Measurements from ENCODE around the gene NFKB1.
"Not testable (repeated sequence)": the region's sequence is repeated elsewhere in the genome, so short reads cannot be mapped to it uniquely, and the experiment has no call there.

The NFKB1 gene

GRCh38 chr4:102560571-102561341, 59.6 kb downstream of the NFKB1 start:
- DNase-seq (ENCODE audit: low spot score) (no peak), FAIRE-seq (no peak)

DNA sequence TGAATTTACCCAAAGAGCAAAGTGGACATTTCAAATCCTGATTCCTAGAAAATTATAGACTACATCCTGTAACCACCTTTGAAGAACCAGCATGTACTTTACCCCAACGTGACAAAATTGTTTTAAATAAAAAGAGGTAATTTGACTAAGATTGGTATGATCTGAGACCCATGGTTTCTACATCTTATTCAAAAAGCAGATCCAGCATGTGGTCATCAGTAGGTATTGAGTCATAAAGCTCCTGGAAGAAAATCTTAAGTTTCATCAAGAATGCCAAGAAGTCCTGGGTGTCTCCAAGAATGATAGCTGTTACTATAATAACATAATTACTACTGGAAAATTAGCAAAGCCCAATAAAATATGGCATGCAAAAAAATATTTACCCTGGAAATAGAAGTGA, 61.8 kb downstream of the NFKB1 start:
- DNase-seq (ENCODE audit: low spot score) (no peak), FAIRE-seq (no peak)

DNA sequence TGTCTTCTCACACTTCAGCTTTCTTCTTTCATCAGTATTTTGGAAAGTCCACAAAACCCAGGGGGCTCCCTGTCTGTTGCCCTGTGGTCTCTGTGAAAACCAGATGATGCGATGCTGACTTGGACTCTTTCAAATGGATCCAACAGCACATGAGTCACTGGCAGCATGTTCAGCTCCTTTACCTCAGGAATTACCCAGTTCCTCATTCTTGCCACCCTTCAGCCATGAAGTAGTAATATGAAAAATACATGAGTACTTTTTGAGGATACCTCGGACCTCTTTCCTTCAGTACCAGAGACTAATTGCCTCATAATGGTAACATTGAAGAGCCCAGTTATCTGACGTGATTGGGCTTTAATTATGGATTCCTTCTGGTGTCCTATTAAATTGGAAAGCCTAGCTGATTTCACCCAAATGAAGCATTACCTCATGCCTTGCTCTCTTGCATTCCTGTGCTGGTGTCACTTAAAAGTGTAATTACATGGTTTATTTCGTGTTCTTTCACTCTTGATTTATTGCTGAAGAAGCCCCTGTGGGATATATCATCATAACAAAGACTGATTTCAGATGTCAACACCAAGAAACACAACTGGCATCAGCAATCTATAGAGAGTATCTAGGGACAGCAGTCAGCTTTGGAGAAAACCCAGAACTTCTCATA, 63.4 kb downstream of the NFKB1 start:
- peak; percentile 77 for DNase-seq (ENCODE audit: low spot score)
- peak; percentile 90 for FAIRE-seq

- FAIRE-seq: no peak
- no peak for DNase-seq (ENCODE audit: low spot score)
Measured at GRCh38 chr4:102565696-102566095, 64.5 kb downstream of the NFKB1 start.

GRCh38 chr4:102566426-102566825, 65.3 kb downstream of the NFKB1 start:
- no peak for FAIRE-seq
- DNase-seq (ENCODE audit: low spot score): no peak

DNA sequence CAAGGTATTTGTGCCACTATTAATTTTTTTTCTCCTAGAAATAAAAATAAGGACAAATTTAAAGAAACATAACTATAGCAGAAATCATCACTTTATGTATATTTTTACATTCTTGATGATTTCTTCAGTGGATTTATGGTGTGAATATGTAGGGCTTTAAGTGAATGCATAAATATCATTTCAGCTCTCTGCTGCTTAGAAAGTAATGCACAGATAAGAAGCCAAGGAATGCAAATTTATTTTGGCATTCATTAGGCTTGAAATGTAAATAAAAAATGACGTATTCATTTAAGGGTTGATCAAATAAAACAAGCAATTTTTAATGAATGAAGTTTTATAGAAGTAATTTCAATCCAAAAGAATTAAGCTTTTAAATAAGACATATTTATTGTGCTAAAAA, 66.3 kb downstream of the NFKB1 start:
- FAIRE-seq: no peak

DNA sequence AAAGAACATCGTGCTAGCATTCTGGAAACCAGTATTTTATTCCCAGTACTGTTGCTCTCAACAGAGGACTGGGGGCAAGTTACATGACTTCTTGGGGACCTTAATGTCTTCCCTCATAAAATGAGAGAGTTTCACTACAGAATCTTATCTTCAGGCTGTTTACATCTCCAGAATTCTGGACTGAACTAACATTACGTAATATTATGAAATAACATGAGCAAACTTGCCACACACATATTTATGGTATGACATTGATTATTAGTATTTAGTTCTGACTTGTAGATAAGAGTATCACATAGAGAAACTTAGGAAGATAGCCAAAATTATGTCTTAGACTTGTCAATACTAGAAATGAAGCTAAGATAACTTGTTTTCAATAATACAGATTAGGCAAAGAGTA, 68.0 kb downstream of the NFKB1 start:
- no peak for DNase-seq (ENCODE audit: low spot score)
- FAIRE-seq: no peak

More for the DNA sequence above, 66.3 kb downstream of the NFKB1 start:
- DNase-seq (ENCODE audit: low spot score): no peak

GRCh38 chr4:102570211-102570610, 69.1 kb downstream of the NFKB1 start:
- not testable (repeated sequence) for FAIRE-seq; DNase-seq (ENCODE audit: low spot score)

DNA sequence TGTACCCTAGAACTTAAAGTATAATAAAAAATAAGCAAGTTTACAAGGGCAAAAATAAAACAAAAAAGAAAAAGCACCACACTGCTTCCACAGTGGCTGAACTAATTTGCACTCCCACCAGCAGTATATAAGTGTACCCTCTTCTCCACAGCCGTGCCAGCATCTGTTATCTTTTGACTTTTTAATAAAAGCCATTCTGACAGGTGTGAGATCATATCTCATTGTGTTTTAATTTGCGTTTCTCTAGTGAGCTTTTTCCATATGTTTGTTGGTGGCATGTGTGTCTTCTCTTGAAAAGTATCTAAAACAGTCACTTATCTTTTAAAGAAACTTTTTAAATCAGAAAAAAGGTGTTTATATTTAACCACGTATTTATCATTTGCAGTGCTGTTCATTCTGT, 71.3 kb downstream of the NFKB1 start:
- DNase-seq (ENCODE audit: low spot score) (no peak), FAIRE-seq (no peak)

GRCh38 chr4:102574317-102574716, 73.2 kb downstream of the NFKB1 start:
- DNase-seq (ENCODE audit: low spot score) (no peak), FAIRE-seq (peak; percentile 45)

DNA sequence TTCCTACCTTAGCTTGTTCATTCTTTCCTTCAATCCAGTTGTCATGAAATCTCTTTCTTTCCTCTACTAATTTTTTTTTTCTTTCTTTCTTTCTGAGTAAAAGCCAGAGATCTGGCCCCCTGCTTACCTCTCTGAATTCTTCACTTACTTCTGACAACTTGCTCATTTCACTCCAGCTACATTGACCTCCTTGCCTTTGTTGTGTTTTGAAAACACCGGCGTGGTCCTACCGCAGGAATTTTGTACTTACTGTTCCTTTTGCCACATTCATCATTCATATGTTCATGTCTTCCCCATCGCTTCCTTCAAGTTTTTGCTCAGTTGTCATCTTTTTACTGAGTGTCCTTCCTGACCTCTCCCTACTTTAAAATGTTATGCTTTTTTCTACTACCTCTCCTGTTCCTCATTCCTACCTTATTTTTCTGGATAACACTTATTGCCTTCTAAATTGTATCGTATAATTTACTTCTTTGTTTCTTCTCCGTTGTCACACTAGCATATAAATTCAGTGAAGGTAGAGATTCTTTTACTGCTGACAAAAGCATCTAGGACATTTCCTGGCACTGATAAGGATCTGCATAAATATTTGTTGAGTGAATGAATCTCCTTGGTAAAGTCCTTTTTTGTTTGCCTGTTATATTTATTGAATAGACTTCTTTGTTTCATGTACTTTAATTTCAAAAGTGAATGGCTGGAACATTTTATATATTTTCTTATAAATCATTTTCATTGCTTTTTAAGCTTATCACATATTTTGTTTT, 74.4 kb downstream of the NFKB1 start:
- no peak for FAIRE-seq
- no peak for DNase-seq (ENCODE audit: low spot score)

GRCh38 chr4:102578270-102578669, 77.1 kb downstream of the NFKB1 start:
- FAIRE-seq: no peak
- no peak for DNase-seq (ENCODE audit: low spot score)

DNA sequence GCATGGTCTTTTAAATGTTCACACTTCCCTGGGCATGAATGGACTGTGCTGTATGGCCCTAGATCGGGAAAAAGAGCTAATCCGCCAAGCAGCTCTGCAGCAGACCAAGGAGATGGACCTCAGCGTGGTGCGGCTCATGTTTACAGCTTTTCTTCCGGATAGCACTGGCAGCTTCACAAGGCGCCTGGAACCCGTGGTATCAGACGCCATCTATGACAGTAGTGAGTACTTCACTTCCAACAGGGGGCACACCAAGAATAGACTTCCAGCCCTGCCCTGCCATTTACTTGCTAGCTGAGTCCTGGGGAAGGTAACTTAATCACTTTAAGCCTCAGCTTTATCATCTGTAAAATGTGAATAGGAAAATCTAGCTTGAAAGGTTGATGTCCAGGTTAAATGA, 77.7 kb downstream of the NFKB1 start:
- DNase-seq (ENCODE audit: low spot score): no peak
- no peak for FAIRE-seq

DNA sequence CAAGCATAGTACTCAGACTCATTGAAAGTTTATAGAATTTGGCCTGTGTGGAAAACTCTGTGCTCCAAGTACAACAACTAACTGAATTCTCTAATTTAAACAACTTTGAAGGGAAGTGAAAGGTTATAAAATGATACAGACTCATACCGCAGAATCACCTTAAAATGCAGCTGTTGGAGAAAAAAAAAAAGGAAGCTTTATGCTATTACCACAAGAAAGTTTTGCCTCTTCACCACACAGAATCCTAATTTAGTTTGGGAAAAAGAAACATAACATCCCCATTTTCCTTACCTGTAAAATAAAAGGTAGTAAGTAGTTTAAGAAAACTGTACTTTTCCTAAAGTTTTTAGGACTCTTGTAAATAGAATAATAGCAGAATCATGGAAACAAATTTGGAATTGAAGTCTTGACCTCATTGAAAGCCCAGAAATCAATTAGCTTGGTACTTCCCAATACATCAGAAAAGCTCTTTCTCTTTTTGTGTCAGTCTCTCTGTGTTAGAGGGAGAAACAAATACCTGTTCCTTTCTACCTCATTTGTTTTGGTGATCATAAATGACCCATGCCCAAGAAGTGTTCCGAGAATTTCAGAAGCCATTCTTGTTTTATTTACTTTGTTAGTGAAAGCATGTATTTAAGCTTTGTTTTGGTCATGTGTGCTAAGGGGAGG, 78.8 kb downstream of the NFKB1 start:
- FAIRE-seq: no peak
- DNase-seq (ENCODE audit: low spot score): no peak

GRCh38 chr4:102580463-102580842, 79.3 kb downstream of the NFKB1 start:
- FAIRE-seq (no peak), DNase-seq (ENCODE audit: low spot score) (no peak)

DNA sequence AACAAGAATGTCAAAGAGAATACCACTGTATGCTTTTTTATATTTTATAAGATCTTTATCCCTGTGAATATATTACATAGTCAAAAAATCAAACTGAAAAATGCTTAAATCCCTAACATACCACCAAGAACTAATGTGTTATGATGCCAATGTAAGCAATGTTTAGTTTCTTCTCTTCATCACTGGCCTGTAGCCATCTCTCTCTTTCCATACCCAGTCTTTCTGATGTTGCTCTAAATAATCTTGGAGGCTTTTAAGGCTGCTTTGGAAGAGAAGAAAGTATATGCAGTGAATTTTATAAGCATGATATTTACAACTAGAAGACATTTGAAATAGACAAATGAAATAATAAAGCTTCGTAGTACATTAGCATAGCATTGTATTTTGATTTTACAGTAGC, 82.9 kb downstream of the NFKB1 start:
- FAIRE-seq (no peak), DNase-seq (ENCODE audit: low spot score) (no peak)

DNA sequence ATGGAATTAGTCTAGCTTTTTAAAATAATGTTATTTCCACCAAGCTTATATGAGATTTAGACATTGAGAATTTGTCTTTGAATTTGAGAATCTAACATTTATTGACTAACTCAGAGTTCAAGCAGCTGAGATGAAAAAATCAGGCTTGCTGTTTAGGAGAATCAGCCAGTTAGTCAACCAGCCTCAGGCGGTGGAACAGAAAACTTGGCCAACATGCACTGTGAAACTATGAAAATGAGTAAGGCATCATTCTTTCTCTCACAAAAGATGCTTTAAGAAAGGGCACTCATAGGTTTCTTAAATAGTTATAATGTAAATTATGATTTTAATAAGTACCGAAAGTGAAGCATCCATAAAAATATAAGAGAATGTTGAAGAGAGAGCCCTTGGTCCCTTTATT, 84.2 kb downstream of the NFKB1 start:
- no peak for DNase-seq (ENCODE audit: low spot score)
- FAIRE-seq: no peak

DNA sequence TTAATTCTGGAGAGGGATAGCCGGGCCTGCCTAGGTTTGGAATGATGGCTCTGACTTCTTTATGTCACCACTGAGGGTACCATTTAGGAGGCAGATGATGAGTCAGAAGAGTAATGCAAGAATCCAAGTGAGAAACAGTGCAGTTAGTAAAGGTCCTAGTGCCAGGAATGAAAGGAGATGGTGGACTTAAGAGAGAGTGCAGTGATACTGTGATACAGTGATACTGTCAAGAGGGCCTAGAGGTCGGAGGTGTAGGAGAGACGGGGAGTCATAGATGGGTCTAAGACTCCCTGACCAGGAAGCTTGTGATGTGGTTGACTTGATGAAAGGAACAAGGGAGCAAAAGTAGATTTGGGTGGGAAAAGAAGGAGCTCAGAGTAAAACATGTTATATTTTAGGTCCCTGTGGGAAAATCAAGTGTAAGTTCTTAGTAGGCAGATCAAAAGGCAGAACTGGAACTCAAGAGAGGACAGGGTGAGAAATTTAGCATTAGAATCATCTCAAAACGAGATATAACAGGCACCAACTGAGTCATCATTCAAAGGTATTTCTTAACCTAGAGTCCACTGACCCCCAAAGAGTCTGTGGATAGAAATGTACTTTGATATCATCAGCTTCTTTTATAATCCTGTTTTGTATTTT, 85.0 kb downstream of the NFKB1 start:
- no peak for FAIRE-seq

DNA sequence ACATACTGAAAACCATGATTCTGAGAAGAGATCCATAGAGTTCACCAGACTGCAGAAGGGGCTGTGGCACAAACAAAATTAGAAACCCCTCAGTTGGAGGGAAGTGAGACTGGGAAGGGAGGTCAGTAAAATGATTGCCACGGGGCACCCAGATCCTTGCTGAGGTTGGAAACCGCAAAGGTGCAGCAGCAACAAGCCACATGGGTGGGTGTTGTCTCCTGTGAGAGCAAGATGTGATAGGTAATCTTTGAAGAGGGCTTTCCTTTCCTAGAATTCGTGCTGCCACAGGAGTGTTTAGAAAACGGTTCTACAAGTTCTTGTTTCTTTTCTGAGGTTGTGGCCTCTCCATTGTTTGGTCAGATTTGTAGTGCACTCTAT, 85.5 kb downstream of the NFKB1 start:
- DNase-seq (ENCODE audit: low spot score) (no peak), FAIRE-seq (no peak)

More for the DNA sequence above, 85.0 kb downstream of the NFKB1 start:
- no peak for DNase-seq (ENCODE audit: low spot score)

GRCh38 chr4:102589743-102590142, 88.6 kb downstream of the NFKB1 start:
- FAIRE-seq: no peak

GRCh38 chr4:102592256-102592655, 91.1 kb downstream of the NFKB1 start:
- DNase-seq (ENCODE audit: low spot score) (no peak), FAIRE-seq (no peak)

More at GRCh38 chr4:102589743-102590142, 88.6 kb downstream of the NFKB1 start:
- no peak for DNase-seq (ENCODE audit: low spot score)

Data from RCC 7860 (cell line).